HG03175 (cell line): ENCODE measurements around the gene CCNL1.
A peak's percentile ranks its signal among the peaks of the same experiment; 100 is the strongest.

Experiments used
- ATAC-seq: cut with Tn5 transposase; IDR thresholded peaks from one replicate; pipeline ENCODE4 v1.9.1; 2021; ENCODE audit warnings: mild to moderate bottlenecking, moderate library complexity; ENCODE audit not compliant: unreplicated experiment

The CCNL1 gene

DNA sequence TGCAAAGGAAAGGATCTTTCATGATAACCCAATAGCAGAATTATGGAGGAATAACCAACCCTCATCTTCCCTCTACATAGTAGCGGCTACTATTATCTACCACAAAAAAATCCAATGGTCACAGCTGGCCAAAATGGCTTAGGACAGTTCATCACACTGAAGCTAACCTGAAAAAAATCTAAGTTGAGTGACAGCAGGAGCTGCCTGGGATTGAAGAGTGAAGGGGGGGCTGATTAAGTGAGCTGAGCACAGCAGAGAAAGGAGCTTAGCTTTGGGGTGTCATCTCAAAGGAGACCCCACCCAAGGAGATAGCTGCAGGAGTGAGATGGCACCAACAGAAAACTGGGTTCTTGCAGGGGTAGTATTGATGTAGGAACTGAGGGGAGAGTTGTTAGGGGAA lies 33.6 kb downstream of the CCNL1 start:
- ATAC-seq: no peak

DNA sequence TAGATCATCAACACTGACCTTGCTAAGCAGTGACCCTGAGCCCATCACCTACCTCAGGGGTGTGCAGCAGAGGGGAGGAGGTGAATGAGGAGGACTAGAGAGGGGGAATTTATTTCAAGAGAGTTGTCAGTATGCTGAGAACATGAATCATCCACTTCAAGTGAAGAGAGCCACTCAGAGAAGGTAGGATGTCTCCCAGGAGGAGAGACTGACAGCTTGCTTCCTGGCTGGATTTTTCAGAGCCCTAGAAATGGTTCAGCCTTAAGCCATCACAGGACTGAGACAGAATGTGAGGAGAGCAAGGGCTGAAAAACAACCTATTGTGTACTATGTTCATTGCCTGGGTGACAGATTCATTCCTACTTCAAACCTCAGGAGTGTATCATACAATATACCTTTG lies 34.8 kb downstream of the CCNL1 start:
- no peak for ATAC-seq

DNA sequence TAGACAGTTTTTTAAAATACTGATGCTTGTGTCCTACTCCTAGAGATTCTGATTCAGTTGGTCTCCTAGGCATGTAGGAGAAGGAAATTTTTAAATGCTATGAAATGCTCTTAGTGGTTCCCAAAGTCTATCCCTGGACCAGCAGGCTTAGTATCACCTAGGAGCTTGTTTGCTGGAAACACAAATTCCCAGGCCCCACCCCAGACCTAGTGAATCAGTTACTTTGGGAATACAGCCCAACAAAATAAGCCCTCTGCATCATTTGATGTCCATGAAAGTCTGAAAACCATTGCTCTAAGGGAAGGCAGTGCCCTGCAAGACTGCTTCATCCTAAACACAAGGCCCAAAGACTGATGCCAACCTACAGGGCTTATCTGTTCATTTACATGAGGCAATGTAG lies 36.3 kb downstream of the CCNL1 start:
- no peak for ATAC-seq

DNA sequence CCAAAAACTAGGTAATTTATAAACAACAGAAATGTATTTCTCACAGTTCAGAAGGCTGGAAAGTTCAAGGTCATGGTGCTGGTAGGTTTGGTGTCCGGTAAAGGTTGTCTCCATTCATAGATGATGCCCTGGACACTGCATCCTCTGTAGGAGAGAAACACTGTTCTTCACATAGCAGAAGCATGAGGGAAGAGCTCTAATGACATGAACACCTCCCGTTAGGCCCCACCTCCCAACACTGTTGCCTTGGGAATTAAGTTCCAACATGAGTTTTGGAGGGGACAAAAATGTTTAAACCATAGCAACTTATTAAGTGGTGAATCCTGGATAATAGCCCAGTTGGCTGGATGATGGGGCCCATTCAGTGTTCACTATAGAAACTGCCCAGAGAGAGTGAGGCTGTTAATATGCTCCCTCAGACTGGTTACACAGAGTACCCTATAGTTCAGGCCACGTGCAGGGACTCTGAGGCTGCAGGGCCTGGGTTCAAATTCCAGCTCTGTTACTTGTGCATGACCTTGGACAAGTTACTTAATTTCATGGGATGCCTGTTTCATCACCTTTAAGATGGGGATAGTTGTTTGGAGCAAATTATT lies 37.0 kb downstream of the CCNL1 start:
- ATAC-seq: no peak

DNA sequence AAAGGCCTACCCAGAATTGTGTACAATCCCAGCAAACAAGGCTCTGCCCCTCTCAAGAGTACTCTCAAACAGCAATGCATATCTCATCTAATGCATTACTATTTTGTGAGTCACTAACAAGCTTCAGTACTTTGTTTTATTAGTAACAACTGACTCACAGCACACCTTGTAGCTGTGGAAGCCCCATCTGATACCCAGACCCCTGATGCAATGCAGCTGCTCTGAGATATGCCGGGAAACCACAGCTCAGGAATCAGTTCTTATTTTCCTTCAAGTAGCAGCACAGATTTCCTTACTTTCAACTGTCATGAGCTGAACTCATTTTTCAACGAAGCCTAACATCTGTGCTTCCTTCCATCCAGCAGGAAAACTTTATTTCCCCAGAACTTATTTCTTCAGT lies 37.8 kb downstream of the CCNL1 start:
- ATAC-seq: no peak

DNA sequence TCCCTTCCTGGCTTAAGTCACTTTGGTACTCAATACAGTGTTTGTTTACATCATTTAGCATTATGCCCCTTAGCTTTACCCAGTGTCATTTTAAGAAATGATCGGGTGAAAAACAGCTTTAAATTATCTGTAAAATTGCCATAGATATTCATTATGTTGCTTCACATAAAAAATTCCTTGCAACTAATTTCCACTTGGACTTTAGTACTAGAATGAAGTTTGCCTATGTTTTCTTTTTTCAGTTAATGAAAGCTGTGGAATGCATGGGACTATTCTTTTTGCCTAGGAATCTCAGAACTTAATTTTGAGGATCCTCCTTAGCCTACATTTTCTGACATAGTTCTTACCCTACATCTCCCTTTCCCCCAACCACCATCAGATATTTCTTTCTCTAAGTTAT lies 38.4 kb downstream of the CCNL1 start:
- no peak for ATAC-seq

DNA sequence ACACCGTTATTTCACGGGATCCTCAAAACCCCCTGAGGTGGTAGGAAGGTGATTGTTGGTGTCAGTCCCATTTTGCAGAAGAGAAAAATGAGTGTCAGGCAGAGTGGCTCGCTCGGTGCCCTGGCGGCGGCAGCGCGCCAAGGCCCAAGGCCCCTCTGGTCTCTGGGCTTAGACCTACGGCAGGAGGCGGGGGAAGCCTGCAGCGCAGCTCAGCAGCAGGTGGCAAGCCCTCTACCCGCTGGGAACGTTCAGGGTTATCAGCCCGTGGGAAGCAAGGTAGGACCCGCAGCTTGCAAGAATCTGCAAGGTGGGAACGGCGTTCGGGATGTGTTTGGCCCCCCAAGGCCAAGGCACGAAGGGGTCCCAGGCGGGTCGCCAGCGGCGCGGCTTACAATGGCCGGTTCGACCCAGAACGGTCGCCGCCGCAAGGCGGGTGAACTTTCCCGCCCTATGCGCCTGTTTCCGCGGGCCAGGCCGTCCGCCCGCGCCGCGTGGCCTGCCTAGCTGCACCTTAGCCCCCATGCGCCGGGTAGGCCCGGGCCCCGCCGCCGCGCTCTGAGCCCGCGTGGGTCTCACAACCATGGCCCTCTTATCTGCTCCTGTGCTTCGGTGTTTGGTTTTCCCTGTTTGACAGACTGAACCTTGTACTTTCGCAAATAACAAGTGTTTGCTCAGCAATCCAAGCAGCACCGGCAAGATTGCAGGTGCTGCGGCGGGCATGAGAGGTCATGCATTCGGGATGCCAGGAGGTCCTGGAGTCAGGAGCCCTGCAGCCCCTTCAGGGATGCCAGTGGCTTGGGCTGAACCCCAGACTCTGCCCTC lies 39.7 kb downstream of the CCNL1 start:
- no peak for ATAC-seq

DNA sequence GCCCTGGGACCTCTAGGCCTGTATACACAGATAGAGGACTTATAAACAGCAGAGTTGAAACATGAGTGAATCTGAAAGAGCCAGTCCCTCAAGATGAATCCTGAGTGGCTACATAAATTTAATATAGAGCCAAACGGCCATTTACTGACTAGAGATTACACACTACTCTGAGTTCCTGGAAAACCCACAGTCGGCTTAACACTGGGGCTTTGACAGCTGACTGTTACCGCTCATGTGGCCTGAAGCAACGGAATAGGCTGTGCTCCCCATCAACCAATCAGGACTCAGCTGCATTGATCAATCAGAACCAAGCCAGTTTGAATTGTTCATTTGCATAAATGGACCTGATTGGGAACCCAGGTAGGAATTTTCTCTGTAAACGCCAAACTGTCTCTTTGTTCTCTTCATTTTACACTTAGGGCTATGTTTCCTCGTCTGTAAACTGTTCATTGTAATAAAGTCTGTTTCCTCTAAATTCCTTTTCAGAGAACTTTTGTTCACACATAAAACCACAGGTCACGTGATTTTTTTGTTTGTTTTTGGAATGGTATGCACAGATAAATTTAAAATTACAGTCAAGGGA lies 40.5 kb downstream of the CCNL1 start:
- ATAC-seq: no peak

DNA sequence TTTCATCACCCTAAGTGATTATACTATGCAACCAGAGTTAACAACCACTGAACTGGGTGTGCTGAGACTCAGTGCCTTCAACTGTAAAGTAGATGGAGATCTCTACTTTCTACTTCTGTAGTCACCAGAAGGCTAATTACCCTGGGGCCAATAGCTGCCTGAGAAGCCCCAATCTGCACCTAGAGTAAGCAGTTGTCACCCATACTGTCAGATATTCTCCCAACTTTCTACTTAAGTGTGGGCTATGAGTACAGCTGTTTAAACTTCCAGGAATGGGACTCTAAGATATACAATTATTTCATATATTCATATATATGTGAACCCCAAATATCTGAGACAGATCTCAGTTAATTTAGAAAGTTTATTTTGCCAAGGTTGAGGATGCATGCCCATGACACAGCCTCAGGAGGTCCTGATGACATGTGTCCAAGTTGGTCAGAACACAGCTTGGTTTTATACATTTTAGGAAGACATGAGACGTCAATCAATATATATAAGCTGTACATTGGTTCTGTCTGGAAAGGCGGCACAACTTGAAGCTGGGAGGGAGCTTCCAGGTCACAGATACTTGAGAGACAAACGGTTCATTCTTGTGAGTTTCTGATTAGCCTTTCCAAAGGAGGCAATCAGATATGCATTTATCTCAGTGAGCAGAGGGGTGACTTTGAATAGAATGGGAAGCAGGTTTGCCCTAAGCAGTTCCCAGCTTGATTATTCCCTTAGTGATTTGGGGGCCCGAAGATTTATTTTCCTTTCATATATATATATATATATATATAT lies 41.9 kb downstream of the CCNL1 start:
- no peak for ATAC-seq

DNA sequence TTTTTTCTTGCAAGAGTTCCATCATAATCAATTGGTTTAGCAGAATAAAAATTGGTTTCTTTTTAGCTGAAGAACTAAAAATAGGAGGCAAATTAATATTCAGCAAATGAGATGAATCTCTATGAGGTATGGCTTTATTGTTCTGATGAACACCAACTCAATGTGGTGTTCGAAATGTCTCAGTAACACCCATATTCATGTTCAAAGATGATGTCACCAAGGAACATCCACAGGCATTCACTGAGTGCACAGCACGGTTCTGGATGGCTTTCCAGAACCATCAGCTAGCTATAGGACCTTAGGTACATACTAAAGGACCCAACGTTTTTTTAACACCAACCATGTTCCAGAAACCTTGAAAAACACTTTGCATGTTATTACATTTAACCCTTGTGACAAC lies 42.7 kb downstream of the CCNL1 start:
- no peak for ATAC-seq

DNA sequence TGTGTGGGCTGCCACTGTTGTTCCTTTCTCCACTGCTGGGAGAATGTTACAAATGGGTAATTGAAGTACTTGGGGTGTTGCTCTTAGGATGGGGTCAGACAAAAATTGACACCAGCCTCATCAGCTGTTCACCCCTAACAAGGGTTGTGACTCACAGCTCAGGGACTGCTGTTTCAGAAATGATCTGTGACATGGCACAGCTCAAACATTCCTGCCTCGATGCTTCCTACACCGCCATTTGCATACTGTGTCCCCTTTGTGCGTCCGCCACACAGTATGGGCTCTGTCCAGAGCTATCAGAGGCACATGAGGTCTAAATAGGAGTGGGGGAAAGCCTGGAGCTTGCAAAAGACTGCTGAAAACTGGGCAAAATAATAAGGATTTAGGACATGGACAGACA lies 43.9 kb downstream of the CCNL1 start:
- ATAC-seq: no peak

DNA sequence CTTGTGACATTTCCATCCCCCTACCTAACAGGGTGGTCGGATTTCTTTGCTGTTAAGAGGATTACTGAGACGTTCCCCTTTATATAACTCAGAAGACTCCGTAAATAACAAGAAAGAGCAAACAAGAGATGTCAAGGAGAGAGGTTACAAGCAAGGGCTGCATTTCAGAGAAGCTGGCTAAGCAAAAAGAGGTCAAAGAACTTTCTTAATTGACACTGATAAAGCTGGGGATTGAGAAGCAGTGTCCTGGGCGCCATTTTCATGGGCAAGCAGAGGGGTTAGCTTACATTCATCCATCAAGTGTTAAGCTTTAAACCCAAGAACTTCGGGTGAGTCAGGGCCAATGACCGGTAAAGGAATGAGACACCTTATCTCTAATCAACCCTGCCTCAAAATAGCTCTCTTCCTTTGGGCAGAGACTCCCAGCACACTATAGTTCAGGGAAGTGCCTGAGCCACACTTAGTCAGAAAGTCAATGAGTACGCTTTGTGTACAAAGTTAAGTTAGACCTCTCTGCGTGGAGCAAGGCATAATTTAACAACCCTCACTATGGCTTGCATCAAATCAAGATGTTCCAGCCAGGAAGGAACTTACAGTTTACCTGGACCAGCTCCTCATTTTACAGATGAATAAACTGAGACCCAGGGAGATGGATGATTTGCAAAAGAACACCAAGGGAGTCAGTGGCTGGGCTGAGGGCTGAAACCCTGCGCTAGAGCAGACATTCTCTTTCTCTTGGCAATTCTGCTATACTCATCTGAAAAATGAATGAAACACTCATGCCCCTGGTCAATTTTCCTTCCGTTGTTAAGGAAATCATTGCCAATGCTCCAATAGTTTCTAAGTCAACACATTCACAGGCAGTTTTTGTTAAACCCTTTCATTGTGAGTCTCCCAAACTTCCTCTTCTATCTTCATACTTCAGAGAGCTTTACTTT lies 44.6 kb downstream of the CCNL1 start:
- no peak for ATAC-seq

DNA sequence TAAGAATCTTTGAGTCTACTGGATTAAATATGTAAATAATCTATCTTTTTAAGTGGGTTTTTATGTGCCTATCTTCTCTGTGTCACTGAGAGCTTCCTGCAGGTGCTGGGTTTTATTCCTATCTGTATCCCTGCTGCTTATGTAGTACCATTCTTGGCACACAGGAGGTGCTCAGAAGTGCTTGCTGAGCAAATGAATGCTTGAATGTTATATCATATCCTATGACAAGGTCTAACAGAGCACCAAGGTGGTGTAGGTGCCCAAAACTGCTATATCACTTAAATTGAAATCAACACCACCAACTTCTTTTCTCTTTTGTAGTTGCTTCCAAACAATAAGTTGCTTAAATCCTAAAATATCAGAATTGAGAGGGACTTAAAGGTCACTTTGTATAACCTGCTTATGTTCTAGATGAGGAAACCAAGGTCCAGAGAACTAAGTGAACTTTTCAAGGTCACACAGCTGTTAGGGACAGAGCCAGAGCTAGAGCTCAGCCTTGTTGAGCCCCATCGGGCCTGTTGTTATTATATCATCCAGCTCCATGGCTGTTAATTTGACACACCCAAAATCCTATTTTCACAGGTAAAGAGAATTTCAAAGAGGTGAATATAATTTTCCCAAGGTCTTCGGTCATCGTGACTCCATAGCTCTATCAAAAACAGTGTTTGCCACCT lies 46.0 kb downstream of the CCNL1 start:
- ATAC-seq: peak; percentile 42

DNA sequence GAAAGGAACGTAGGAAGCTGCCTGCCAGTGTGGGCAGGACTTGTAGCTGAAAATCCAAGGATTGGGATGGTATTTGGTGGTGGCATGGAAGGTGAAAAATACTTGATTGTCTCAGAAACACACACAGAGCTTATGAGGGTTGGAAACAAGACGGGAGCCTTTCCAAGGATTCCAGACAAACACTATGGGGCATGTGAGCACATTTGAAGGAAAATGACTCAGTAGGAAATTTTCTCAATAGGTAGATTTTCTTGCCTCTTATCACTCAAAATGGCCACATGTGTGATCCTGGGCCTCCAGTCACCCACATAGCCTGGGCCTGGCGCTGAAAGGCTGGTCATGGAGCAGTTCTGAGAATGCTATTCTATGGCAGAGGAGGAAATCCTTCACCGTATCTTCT lies 47.4 kb downstream of the CCNL1 start:
- ATAC-seq: no peak

DNA sequence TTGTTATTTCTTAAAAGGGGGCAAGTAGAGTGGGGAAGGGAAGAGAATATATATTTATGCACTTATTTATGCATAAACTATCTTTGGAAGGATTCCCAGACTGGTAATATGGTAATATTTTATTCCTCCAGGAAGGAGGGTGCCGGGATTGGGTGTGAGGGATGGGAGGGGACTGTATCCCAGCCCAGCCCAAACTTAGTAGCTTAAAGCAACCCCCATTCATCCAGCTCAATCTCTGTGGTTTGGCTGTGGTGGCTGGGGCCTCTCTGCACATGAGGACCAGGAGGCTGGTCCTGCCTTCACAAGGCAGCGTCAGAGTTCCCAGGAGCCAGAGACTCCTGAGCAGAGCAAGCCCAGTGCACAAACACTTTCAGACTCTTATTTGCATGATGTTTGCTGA lies 48.4 kb downstream of the CCNL1 start:
- ATAC-seq: no peak

DNA sequence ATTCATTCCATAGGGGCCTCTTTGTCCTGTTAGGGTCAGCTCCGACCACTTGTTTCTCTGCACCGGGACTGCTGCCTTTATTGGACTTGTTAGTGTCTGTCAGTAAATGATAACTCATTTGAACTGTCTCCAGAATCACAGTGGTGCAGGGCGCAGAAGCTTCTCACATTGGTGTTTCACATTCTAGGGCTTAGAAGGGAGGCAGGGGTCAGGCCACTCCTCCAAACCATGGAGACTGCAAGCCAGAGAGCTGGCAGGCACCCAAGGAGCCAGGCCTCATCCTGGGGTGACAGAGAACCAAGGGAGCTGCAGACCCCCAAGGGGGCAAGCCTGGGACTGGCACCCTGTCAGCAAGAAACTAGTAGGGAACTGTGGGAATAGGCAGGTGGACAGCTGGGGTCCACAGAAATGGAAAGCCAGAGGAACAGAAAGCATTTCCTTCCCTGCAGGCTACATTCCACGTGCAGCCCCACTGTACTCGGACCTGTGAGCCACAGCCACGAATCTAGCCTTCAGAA lies 49.1 kb downstream of the CCNL1 start:
- no peak for ATAC-seq

DNA sequence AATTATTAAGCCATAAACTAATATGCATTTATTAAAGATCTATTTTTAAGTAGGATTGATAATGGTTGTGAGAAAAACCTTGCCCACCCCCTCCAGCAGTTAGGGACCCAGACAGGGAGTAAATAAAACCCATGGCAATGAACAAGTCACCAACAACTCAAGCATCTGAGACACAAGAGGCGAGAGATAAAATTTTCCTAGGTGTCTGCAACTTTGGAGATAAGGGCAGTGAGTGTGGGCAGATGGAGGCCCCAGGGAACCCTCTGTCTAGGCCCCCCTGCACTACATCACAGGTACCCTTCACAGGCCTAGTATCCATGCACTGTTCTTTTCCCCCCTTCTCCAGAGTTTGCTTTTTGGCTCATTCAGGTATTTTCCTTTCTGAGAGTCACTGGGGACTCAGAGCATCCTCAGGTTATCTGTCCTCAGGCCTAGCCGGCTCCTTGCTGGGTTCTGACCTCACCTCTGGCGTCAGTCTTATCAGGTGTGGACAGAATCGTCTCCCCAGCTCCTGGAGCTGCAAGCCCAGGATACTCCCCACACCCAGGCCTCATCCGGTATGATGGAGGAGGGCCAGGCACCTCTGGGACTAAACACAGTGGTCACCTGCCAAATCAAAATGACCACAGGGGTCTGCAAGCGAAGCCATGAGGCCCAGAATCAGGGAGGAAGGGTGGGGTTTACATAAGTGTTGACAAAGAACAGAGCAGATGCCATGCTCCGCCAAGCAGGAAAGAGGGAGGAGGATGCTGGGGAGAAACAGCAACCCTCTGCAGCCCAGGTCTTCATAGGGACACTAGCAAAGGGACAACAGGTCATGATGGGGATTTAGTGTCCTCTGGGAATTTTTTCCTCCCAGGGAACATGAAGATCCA lies 50.4 kb downstream of the CCNL1 start:
- no peak for ATAC-seq

DNA sequence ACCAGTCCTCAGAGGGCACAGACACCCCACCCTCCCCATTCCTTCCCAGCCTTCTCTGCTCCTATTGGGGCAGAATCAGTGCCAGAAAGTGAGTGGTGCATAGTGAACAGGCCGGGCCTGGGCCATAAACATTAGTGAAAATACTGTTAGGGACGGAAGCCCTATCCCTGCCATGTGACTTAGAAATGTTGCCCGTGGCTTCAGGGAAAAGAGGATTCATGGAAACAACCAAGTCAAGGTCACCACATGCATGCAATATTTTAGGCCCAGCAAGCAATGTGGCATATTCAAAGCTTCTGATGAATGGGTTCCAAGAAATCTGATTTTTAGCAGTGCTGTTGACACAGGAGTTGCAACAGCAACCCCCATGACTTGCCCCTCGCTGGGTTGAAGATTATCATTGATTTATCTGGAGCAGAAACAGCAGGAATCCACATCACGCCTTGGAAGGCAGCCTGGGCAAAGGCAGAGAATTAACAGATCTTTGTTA lies 52.3 kb downstream of the CCNL1 start:
- ATAC-seq: no peak

DNA sequence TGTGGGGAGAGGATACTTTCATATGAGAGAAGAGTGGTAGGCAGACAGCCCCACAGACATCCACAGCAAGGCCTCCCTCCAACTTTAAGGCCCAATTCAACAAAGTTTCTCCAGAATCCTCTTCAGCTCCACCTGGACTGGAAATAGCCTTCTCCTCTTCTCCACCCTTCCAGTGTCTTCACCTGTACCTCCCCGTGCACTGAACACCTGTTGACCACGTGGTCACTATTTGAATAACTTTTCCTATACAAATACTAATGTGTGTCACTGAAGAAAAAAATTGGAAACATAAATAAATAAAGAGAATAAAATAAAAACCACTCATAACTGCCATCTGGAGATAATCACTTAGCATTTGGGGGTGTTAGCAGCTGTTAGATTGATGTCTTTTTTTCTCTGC lies 52.9 kb downstream of the CCNL1 start:
- ATAC-seq: no peak
